Measurements from ENCODE around the gene SSBP2.
"Not testable (repeated sequence)": the region's sequence is repeated elsewhere in the genome, so short reads cannot be mapped to it uniquely, and the experiment has no call there.

The SSBP2 gene

DNA sequence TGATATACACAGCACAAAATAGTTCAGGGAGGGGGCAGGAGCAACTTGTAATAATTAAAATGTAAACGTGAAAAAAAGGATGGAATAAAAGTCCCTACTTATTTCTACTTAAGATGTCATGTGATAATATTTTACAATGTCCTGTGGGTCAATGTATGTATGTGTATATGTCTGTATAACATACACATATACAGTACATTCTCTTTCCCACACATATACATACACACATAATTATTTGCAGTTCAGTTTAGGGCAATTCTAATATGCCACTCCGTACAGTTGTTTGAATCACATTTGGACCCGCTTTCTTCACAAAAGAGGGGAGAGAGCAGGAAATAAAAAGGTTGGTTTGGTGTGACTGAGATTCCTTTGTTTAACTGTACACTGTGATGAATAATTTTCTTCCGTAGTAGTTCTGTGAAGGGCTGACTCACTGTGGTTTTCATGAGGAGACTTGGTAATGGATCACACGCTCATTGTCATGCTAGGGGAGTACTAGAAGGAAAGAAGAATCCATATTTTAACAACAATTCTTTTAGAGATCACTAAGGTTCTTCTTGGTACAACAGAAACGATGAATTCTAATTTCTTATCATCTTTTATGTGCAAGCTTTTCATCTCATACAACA is 330.7 kb downstream of the SSBP2 start:
- DNase-seq, result no peak

- no peak for DNase-seq
Observed at GRCh38 chr5:81418606-81419005, 332.3 kb downstream of the SSBP2 start.

- DNase-seq, result no peak
Observed at GRCh38 chr5:81417052-81417451, 333.8 kb downstream of the SSBP2 start.

GRCh38 chr5:81409896-81410295 is 341.0 kb downstream of the SSBP2 start:
- DNase-seq, result no peak

- no peak for DNase-seq
Observed at GRCh38 chr5:81409361-81409760, 341.5 kb downstream of the SSBP2 start.

GRCh38 chr5:81408496-81408895 is 342.4 kb downstream of the SSBP2 start:
- no peak for DNase-seq

DNA sequence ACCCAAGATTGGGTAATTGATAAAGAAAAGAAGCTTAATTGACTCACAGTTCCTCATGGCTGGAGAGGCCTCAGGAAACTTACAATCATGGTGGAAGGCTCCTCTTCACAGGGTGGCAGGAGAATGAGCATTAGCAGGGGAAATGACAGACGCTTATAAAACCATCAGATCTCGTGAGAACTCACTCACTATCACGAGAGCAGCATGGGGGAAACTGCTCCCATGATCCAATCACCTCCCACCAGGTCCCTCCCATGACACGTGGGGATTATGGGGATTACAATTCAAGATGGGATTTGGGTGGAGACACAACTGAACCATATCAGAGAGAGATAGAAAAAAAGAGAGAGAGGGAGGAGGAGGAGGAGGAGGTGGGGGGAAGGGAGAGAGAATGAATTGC is 343.1 kb downstream of the SSBP2 start:
- DNase-seq, result not testable (repeated sequence)

GRCh38 chr5:81405126-81405891 is 345.6 kb downstream of the SSBP2 start:
- DNase-seq, result no peak

DNA sequence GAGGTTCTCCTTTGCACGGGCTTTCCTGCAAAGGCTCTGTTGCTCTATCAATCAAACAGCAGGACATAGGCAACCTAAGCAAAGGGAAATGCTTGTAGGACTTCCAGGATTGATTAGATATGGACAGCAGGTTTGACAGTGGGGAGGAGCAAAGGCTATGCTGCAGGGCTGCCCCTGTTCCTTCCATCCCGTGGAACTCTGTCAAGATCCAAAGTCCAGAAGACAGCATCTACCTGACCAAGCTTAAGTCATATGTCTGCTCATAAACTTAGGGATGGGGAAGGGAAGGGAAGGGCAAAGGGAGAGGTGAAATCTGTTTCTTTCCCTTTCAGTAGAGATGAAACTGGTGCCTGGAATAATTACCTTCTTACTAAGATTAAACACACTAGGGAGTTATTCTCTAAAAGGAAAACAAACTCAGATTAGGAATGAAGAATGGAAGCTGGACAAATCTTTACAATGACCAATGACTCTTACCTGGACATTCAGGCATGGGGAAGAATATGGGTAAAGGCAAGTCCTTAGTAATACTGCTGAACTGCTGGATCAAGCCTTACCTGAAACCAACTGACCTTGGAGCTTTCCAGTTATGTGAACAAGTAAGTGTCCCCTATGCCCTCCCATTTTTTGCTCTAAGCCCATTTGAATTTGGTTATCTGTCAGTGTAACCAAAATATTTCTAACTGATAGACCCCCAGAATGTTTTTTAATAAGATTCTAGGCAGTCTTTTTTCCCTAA is 348.5 kb downstream of the SSBP2 start:
- DNase-seq, result no peak

DNA sequence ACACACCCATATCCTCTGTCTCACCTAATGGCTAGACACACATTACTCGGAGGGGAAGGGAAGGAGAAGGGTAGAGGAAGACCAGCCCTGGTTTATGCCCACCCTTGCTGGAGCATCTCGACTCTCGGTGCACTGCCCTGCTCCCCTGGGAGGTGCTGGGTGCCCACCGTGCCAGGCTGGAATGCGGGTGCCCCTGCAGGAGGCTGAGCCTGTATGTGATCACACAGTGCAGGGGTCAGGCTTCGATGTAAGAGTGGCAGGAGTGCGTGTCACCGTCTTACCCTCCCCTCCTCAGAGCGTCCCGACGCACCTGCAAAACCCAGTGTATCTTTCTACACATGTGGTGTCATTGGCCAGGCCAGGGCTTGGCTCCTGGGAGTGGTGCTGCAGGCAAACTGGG is 349.6 kb downstream of the SSBP2 start:
- DNase-seq, result no peak

DNA sequence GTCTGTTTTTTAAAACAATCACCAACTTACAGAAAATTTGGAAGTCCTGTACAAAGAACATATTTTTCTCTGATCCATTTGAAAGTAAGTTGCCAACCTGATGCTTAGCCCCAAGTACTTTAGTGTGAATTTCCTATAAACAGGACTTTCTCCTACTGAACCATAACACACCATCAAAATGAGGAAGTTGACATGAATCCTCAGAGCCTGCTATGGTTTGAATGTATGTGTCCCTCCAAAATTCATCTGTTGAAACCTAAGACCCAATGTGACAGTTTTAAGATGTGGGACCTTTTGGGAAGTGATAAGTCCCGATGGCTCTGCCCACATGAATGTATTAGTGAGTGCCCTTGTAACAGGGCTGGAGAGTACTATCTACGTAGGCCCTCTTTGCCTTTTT is 350.5 kb downstream of the SSBP2 start:
- no peak for DNase-seq

DNA sequence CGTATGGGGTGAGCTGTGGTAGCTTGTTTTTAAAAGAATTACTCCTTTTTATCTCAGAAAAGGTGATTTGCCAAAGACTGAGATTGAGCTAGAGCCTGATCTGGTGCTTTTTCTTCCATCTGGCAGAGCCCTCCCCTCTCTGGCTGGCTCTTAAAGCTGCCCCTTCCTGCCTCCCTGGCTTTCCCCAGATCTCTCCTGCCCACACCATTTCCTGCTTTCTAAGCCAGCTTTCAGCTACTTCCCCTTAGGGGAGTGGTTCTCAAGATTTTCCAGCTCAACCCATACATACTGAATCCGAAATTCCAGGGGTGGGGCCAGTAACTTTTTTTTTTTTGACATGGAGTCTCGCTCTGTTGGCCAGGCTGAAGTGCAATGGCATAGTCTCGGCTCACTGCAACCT is 352.2 kb downstream of the SSBP2 start:
- no peak for DNase-seq

GRCh38 chr5:81397176-81397575 is 353.7 kb downstream of the SSBP2 start:
- DNase-seq, result no peak

DNA sequence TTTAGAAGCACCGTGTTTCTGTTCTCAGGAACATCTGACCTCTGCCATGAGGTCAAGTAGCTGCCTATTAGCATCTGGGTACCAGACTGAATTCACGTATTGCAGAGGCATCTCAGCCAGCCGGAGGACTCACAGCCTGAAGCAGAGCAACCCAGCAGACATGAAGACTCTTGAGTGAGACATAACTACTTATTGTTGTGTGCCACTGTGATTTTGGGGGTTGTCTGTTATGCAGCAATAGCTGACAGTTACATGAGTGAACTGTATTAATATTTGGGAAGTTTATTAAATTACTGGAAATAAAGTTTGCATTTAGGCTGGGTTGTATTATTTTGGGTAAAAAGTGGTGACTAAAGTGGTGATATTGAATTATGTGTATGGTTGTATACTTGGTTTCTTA is 355.6 kb downstream of the SSBP2 start:
- no peak for DNase-seq

DNA sequence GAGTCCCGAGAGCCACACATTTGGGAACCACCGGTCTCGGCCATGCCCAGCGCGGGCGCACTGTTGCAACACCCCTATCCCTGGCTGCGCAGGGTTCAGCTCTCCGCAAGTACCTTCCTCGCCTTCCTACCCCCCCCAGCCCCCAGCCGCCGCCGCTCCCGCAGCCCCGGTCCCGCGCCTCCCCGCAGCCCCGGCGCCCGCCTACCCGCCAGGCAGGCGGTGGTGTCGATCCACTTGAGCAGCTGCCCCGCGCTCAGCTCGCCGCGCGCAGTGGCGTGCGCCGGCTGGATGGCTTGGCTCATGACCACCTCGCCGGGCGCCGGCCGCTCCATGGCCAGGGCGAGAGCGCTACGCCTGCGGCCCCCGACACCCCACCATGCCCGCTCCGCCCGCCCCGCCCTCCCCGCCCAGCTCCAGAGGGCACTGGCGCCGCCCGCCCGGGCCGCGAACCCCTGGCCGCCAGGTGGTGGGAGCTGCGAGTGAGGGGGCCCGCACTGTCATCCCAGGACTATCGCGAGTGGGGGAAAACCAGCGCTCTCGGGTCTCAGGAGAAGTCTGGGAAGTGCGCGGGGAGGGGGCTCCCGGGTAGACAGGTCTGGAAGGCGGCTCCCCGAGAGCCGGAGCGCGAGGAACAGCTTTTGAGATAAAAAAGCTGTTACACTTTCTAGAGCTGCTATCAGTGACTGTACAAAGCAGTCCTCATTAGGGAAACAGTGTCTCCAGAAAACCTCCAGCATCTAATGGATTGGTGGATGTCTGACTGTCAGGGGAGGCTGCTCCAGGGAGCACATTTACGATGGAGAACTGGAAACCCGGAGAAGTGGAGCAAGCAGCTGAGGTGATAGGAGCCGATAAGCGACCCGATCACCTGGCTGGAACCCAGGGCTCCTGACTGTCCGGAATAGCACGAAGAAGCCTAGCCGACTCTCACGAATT is 356.8 kb downstream of the SSBP2 start, which contains the start of gene ACOT12:
Gene ACOT12 (minus strand): TSS at position 352 of the 936 bp plus-strand sequence. CDS start 20 bp downstream, at position 332.
- DNase-seq, result no peak

DNA sequence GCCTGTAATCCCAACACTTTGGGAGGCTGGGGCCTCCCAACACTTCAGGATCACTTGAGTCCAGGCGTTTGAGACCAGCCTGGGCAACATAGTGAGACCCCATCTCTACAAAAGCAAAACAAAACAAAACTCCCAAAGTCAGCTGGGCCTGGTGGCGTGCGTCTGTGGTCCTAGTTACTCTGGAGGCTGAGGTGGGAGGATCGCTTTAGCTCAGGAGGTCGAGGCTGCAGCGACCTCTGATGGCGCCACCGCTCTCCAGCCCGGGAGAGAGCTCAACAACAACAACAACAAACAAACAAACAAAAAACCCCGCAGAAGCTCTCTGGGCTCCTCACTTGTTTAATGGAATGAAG is 357.5 kb downstream of the SSBP2 start:
- no peak for DNase-seq

DNA sequence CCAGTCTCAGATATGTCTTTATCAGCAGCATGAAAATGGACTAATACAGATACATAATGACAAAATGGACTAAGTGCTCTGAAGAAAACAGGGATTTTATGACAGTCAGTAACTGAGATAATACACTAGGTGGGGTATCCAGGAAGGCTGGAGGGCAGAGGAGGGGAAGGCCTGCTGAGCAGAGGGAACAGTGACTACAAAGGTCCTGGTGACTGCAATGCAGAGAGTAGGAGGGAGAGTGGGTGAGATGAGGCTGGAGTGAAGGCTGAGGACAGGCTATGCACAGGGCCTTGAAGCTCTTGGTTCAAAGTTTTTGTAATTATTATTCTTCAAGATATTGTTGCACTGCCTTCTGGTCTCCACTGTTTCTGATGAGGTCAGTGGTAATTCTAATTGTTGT is 361.9 kb downstream of the SSBP2 start:
- no peak for DNase-seq

DNA sequence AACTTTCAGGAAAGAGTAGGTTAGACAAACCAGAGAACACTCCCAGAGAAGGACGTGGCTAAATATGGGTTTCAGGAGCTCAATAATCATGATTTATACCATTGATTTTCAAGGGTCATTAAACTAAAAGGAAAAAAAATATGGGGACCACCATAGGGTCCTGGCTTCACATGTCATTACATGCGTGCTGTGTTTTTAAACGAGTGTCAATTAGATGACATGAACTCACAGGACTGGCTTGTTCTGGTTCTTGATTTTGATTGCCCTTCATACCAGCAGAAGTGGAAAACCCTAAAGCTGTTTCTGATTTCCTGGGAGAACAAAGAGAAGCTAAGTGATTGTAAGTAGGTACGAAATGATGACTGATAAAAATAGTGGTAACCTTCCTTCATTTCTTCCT is 362.7 kb downstream of the SSBP2 start:
- no peak for DNase-seq

DNA sequence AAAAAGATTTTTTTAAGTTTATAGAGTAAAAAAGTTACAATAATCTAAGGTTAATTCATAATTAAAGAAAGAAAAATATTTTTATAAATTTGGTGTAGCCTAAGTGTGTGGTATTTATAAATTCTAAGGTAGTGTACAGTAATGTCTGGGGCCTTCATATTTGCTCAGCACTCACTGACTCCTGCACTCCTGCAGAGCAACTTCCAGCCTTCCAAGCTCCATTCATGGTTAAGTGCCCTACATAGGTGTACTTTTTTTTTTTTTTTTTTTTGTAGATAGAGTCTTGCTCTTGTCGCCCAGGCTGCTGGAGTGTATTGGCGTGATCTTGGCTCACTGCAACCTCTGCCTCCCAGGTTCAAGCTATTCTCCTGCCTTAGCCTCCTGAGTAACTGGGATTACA is 367.0 kb downstream of the SSBP2 start:
- DNase-seq, result no peak

- DNase-seq, result no peak
Observed at GRCh38 chr5:81371354-81371876, 379.5 kb downstream of the SSBP2 start.

DNA sequence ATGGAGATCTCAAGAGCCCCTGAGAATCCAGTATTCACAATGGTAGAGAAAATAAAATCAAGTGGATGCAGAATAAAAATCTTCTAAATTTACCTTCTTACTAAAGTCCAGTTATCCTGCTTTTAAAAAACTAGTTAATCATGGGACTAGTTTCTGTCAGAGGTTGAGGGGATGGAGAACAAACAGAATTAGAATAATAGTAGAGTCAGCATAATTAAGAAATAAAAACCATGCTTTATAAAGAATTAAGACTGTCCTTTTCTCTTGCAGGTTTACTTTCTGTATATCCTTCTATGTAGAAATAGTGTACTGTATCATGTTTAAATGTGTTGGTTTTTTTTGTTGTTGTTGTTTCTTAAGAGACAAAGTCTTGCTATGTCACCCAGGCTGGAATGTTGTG is 380.0 kb downstream of the SSBP2 start:
- no peak for DNase-seq

- DNase-seq, result no peak
Observed at GRCh38 chr5:81365541-81365940, 385.4 kb downstream of the SSBP2 start.
